HG02970 (cell line): ENCODE measurements around the gene CLASP1.
"Not testable (repeated sequence)": the region's sequence is repeated elsewhere in the genome, so short reads cannot be mapped to it uniquely, and the experiment has no call there.

Source experiments
- ATAC-seq: cut with Tn5 transposase; IDR thresholded peaks from one replicate; pipeline ENCODE4 v1.9.1; 2021; ENCODE audit warnings: mild to moderate bottlenecking, moderate library complexity, moderate number of reproducible peaks; ENCODE audit not compliant: unreplicated experiment, low FRiP score

CLASP1 gene

GRCh38 chr2:121588357-121588756 lies 60.9 kb downstream of the CLASP1 start:
- ATAC-seq, result no peak

GRCh38 chr2:121587131-121587530 lies 62.1 kb downstream of the CLASP1 start:
- no peak for ATAC-seq

GRCh38 chr2:121584741-121585140 lies 64.5 kb downstream of the CLASP1 start:
- ATAC-seq, result no peak

GRCh38 chr2:121583555-121583954 lies 65.7 kb downstream of the CLASP1 start:
- ATAC-seq, result no peak

- no peak for ATAC-seq
These were observed 67.0 kb downstream of the CLASP1 start for GRCh38 chr2:121582272-121582671.

GRCh38 chr2:121579309-121579708 lies 70.0 kb downstream of the CLASP1 start:
- ATAC-seq, result no peak

GRCh38 chr2:121577381-121577780 lies 71.9 kb downstream of the CLASP1 start:
- no peak for ATAC-seq

GRCh38 chr2:121576263-121576662 lies 73.0 kb downstream of the CLASP1 start:
- no peak for ATAC-seq

- ATAC-seq, result no peak
These were observed 73.5 kb downstream of the CLASP1 start for GRCh38 chr2:121575800-121576199.

GRCh38 chr2:121570667-121571055 lies 78.6 kb downstream of the CLASP1 start:
- ATAC-seq, result no peak

GRCh38 chr2:121570036-121570666 lies 79.1 kb downstream of the CLASP1 start:
- ATAC-seq, result no peak

- no peak for ATAC-seq
These were observed 81.3 kb downstream of the CLASP1 start for GRCh38 chr2:121567957-121568409.

GRCh38 chr2:121567452-121567851 lies 81.8 kb downstream of the CLASP1 start:
- no peak for ATAC-seq

GRCh38 chr2:121565389-121566250 lies 83.6 kb downstream of the CLASP1 start:
- ATAC-seq, result no peak

GRCh38 chr2:121564905-121565304 lies 84.4 kb downstream of the CLASP1 start:
- no peak for ATAC-seq

- not testable (repeated sequence) for ATAC-seq
These were observed 85.5 kb downstream of the CLASP1 start for GRCh38 chr2:121563754-121564153.

GRCh38 chr2:121562269-121563176 lies 86.7 kb downstream of the CLASP1 start:
- no peak for ATAC-seq

- ATAC-seq, result no peak
These were observed 87.5 kb downstream of the CLASP1 start for GRCh38 chr2:121561617-121562268.

- no peak for ATAC-seq
These were observed 90.9 kb downstream of the CLASP1 start for GRCh38 chr2:121558329-121558728.

- ATAC-seq, result no peak
These were observed 94.3 kb downstream of the CLASP1 start for GRCh38 chr2:121555008-121555407.
